Epithelial cell of umbilical artery (primary cell): ENCODE results near the gene PLPP1. TPM values are rescaled to one million over a fixed set of nuclear protein-coding genes. Genes with fewer than 3 reads are reported as not detected.

Source experiments
- total RNA-seq: library from RNA; depleted of rRNA; stranded (reverse); fragments of >200 nt; gene quantifications from 2 replicates; pipeline ENCODE4 v1.2.3, GENCODE V29; 2014

PLPP1 gene
- 16.6 and 23.7 TPM in 2 replicates for total RNA-seq

GRCh38 chr5:55534436-55535198 lies at the start of gene PLPP1:
Gene PLPP1 (minus strand): TSS chr5:55534964. CDS start chr5:55534629, 335 bp downstream.

Other genes with a start within 250 kb of the PLPP1 start
- gene DHX29, start 227.3 kb downstream of the PLPP1 start, total RNA-seq: 27.6 and 32.8 TPM in 2 replicates
- gene MTREX, start 227.0 kb downstream of the PLPP1 start, total RNA-seq: 162 and 164 TPM in 2 replicates
- gene SLC38A9, start 177.4 kb upstream of the PLPP1 start, total RNA-seq: 36.7 and 41.6 TPM in 2 replicates
- gene DDX4, start 203.1 kb upstream of the PLPP1 start, total RNA-seq: not detected in 2 replicates